ACC112 (cell line): ENCODE results near the gene MAP10.
A peak's percentile ranks its signal among the peaks of the same experiment; 100 is the strongest.

Experiments used
- H2AFZ ChIP-seq: fragments of 200-600 bp; sonication (generic); one replicate; pipeline ENCODE4 v1.6.0; 2017; ENCODE audit warnings: antibody characterized with exemption, low read length; ENCODE audit not compliant: unreplicated experiment
- H3K27ac ChIP-seq: fragments of 200-600 bp; sonication (generic); 2 replicates; pipeline ENCODE4 v1.5.1; 2014; ENCODE audit warnings: low read depth, mild to moderate bottlenecking, antibody characterized with exemption, low read length, moderate library complexity
- H3K27me3 ChIP-seq: fragments of 200-600 bp; sonication (generic); 2 replicates; pipeline ENCODE4 v1.6.1; 2014; ENCODE audit warnings: mild to moderate bottlenecking, antibody characterized with exemption, low read length, moderate library complexity, mixed read lengths; ENCODE audit not compliant: insufficient read depth
- H3K36me3 ChIP-seq: fragments of 200-600 bp; sonication (generic); 2 replicates; pipeline ENCODE4 v1.6.1; 2016; ENCODE audit warnings: mild to moderate bottlenecking, antibody characterized with exemption, low read length, moderate library complexity, mixed read lengths; ENCODE audit not compliant: insufficient read depth
- H3K4me1 ChIP-seq: fragments of 200-600 bp; sonication (generic); one replicate; pipeline ENCODE4 v1.6.1; 2016; ENCODE audit warnings: low read length, mixed read lengths; ENCODE audit not compliant: insufficient read depth, unreplicated experiment, control insufficient read depth
- H3K4me3 ChIP-seq: fragments of 200-600 bp; sonication (generic); 2 replicates; pipeline ENCODE4 v1.5.1; 2014; ENCODE audit warnings: mild to moderate bottlenecking, low read depth, low read length
- H3K79me2 ChIP-seq: fragments of 200-600 bp; sonication (generic); one replicate; pipeline ENCODE4 v1.6.0; 2016; ENCODE audit warnings: low read length; ENCODE audit not compliant: control insufficient read depth, unreplicated experiment, insufficient read depth

MAP10 gene

GRCh38 chr1:232797856-232798510 lies 7.2 kb upstream of the MAP10 start:
- Histone ChIP-seq H2AFZ (peak overlapping the region; percentile 11), H3K4me3 (no peak overlapping the region), H3K79me2 (no peaks in the 10 kb centered on the region), H3K4me1 (peaks cover 9% of the 10 kb centered on the region), H3K27me3 (no peaks in the 10 kb centered on the region), H3K27ac (no peak overlapping the region), H3K36me3 (no peaks in the 10 kb centered on the region)

- Histone ChIP-seq H3K4me1 (no peaks in the 10 kb centered on the region), H3K27ac (no peak overlapping the region), H3K27me3 (no peaks in the 10 kb centered on the region), H3K79me2 (no peaks in the 10 kb centered on the region), H2AFZ (no peak overlapping the region), H3K4me3 (no peak overlapping the region), H3K36me3 (no peaks in the 10 kb centered on the region)
These were observed 6.3 kb upstream of the MAP10 start for GRCh38 chr1:232798920-232799319.

- Histone ChIP-seq H3K36me3 (no peaks in the 10 kb centered on the region), H2AFZ (peak overlapping the region; percentile 94), H3K4me1 (peaks cover 5% of the 10 kb centered on the region), H3K79me2 (no peaks in the 10 kb centered on the region), H3K27me3 (no peaks in the 10 kb centered on the region), H3K4me3 (peak overlapping the region; percentile 92), H3K27ac (no peak overlapping the region)
These were observed 932 bp downstream of the MAP10 start for GRCh38 chr1:232806186-232806510.

GRCh38 chr1:232810856-232811255 lies 5.6 kb downstream of the MAP10 start:
- no peaks in the 10 kb centered on the region for H3K36me3 ChIP-seq
- no peaks in the 10 kb centered on the region for H3K4me1 ChIP-seq
- H3K4me3 ChIP-seq: no peak overlapping the region
- H3K27ac ChIP-seq: no peak overlapping the region
- no peaks in the 10 kb centered on the region for H3K27me3 ChIP-seq
- H2AFZ ChIP-seq: no peak overlapping the region
- H3K79me2 ChIP-seq: no peaks in the 10 kb centered on the region

GRCh38 chr1:232812560-232812959 lies 7.3 kb downstream of the MAP10 start:
- Histone ChIP-seq H3K27me3 (no peaks in the 10 kb centered on the region), H3K4me3 (no peak overlapping the region), H2AFZ (no peak overlapping the region), H3K36me3 (no peaks in the 10 kb centered on the region), H3K27ac (no peak overlapping the region), H3K79me2 (no peaks in the 10 kb centered on the region), H3K4me1 (no peaks in the 10 kb centered on the region)

GRCh38 chr1:232813097-232813496 lies 7.9 kb downstream of the MAP10 start:
- H3K27me3 ChIP-seq: no peaks in the 10 kb centered on the region
- no peaks in the 10 kb centered on the region for H3K4me1 ChIP-seq
- H3K27ac ChIP-seq: no peak overlapping the region
- H2AFZ ChIP-seq: no peak overlapping the region
- no peaks in the 10 kb centered on the region for H3K36me3 ChIP-seq
- H3K4me3 ChIP-seq: no peak overlapping the region
- H3K79me2 ChIP-seq: no peaks in the 10 kb centered on the region

GRCh38 chr1:232813760-232814159 lies 8.5 kb downstream of the MAP10 start:
- Histone ChIP-seq H3K79me2 (no peaks in the 10 kb centered on the region), H3K36me3 (no peaks in the 10 kb centered on the region), H3K27me3 (no peaks in the 10 kb centered on the region), H3K27ac (no peak overlapping the region), H3K4me3 (no peak overlapping the region), H3K4me1 (no peaks in the 10 kb centered on the region), H2AFZ (no peak overlapping the region)

GRCh38 chr1:232816324-232816723 lies 11.1 kb downstream of the MAP10 start:
- peaks cover 6% of the 10 kb centered on the region; the same call in 1 of the 2 replicates for H3K27me3 ChIP-seq
- no peak overlapping the region for H3K4me3 ChIP-seq
- H3K36me3 ChIP-seq: no peaks in the 10 kb centered on the region
- no peak overlapping the region for H2AFZ ChIP-seq
- H3K79me2 ChIP-seq: no peaks in the 10 kb centered on the region
- no peak overlapping the region for H3K27ac ChIP-seq
- H3K4me1 ChIP-seq: no peaks in the 10 kb centered on the region

GRCh38 chr1:232818040-232818439 lies 12.8 kb downstream of the MAP10 start:
- H2AFZ ChIP-seq: no peak overlapping the region
- H3K4me1 ChIP-seq: no peaks in the 10 kb centered on the region
- H3K79me2 ChIP-seq: no peaks in the 10 kb centered on the region
- no peaks in the 10 kb centered on the region for H3K36me3 ChIP-seq
- no peak overlapping the region for H3K4me3 ChIP-seq
- no peak overlapping the region for H3K27ac ChIP-seq
- peaks cover 6% of the 10 kb centered on the region; the same call in 1 of the 2 replicates for H3K27me3 ChIP-seq

GRCh38 chr1:232820431-232820830 lies 15.2 kb downstream of the MAP10 start:
- Histone ChIP-seq H3K4me1 (no peaks in the 10 kb centered on the region), H3K4me3 (no peak overlapping the region), H3K27ac (no peak overlapping the region), H3K27me3 (peaks cover 6% of the 10 kb centered on the region; the same call in 1 of the 2 replicates), H3K36me3 (no peaks in the 10 kb centered on the region), H3K79me2 (no peaks in the 10 kb centered on the region), H2AFZ (no peak overlapping the region)

GRCh38 chr1:232822530-232822929 lies 17.3 kb downstream of the MAP10 start:
- no peaks in the 10 kb centered on the region for H3K79me2 ChIP-seq

More at GRCh38 chr1:232822530-232822929, 17.3 kb downstream of the MAP10 start:
- Histone ChIP-seq H3K4me1 (no peaks in the 10 kb centered on the region), H3K4me3 (no peak overlapping the region), H2AFZ (no peak overlapping the region), H3K27ac (no peak overlapping the region), H3K36me3 (no peaks in the 10 kb centered on the region), H3K27me3 (peaks cover 6% of the 10 kb centered on the region; the same call in 1 of the 2 replicates)
